SK-N-SH (cell line): ENCODE data around the gene SLC2A9. TPM values are rescaled to one million over a fixed set of nuclear protein-coding genes. Genes with fewer than 3 reads are reported as not detected.

Source experiments
- CTCF ChIA-PET: fragments of 300-600, 350-600 bp; formaldehyde crosslinking; extraction: SDS; loops from one replicate; lab custom pipeline; 2021; lab: Yijun Ruan, JAX
- POLR2A ChIA-PET: fragments of 350-600 bp; sonication (Branson Sonifier 250); formaldehyde crosslinking; extraction: SDS; loops from one replicate; lab custom pipeline; 2020; ENCODE audit warnings: antibody characterized with exemption, inconsistent platforms; lab: Yijun Ruan, JAX
- DNase-seq: peaks from one replicate; pipeline ENCODE4 v3.0.0; 2012
- H2AFZ ChIP-seq: fragments of 200-600 bp; sonication (generic); 2 replicates; pipeline ENCODE4 v1.8.1; 2016; ENCODE audit warnings: antibody characterized with exemption, mild to moderate bottlenecking, low read depth
- H3F3A ChIP-seq: fragments of 200-600 bp; sonication (generic); replicated peaks from 2 replicates; pipeline ENCODE3; 2016; ENCODE audit warnings: antibody characterized with exemption, mild to moderate bottlenecking; ENCODE audit not compliant: insufficient read depth
- H3K27ac ChIP-seq, 2 experiments: fragments of 200-500 bp in 1 of 2; fragments of 200-600 bp in 1 of 2; sonication (Bioruptor generic) in 1 of 2; sonication (generic), shearing (Covaris generic) in 1 of 2; 2 replicates each; pipeline versions ENCODE4 v1.5.1 to v1.6.1; 2014 to 2016; ENCODE audit warnings: low read depth in 2 of 2, inconsistent platforms in 1 of 2, low read length in 1 of 2, mild to moderate bottlenecking in 1 of 2, mixed read lengths in 1 of 2
- H3K27me3 ChIP-seq: fragments of 200-600 bp; sonication (generic), shearing (Covaris generic); 2 replicates; pipeline ENCODE4 v1.6.1; 2016; ENCODE audit warnings: mixed run types; ENCODE audit not compliant: insufficient read depth
- H3K36me3 ChIP-seq, 2 experiments: fragments of 200-500 bp in 1 of 2; fragments of 200-600 bp in 1 of 2; sonication (Bioruptor generic) in 1 of 2; sonication (generic) in 1 of 2; replicated peaks in 1 of 2; 2 replicates each; pipeline versions ENCODE3 to v1.5.1; 2014 to 2016; ENCODE audit warnings: low read length in 1 of 2, mild to moderate bottlenecking in 1 of 2; ENCODE audit not compliant: insufficient read depth in 2 of 2, control insufficient read depth in 1 of 2
- H3K4me1 ChIP-seq, 2 experiments: fragments of 200-500 bp in 1 of 2; fragments of 200-600 bp in 1 of 2; sonication (Bioruptor generic) in 1 of 2; sonication (generic), shearing (Covaris generic) in 1 of 2; 2 replicates each; pipeline versions ENCODE4 v1.5.1 to v1.6.1; 2014 to 2016; ENCODE audit warnings: low read depth in 1 of 2, low read length in 1 of 2, mixed run types in 1 of 2; ENCODE audit not compliant: insufficient read depth in 2 of 2, control insufficient read depth in 1 of 2
- H3K4me2 ChIP-seq: fragments of 200-600 bp; sonication (generic), shearing (Covaris generic); 2 replicates; pipeline ENCODE4 v1.6.1; 2017; ENCODE audit warnings: mixed run types
- H3K4me3 ChIP-seq, 2 experiments: fragments of 200-500 bp in 1 of 2; fragments of 200-600 bp in 1 of 2; sonication (Bioruptor generic) in 1 of 2; sonication (generic), shearing (Covaris generic) in 1 of 2; 2 replicates each; pipeline versions ENCODE4 v1.5.1 to v1.8.1; 2014 to 2016; ENCODE audit warnings: low read depth in 2 of 2, inconsistent platforms in 1 of 2, low read length in 1 of 2, mild to moderate bottlenecking in 1 of 2, mixed read lengths in 1 of 2, moderate library complexity in 1 of 2
- H3K79me2 ChIP-seq: fragments of 200-600 bp; sonication (generic); 2 replicates; pipeline ENCODE4 v1.8.1; 2017; ENCODE audit warnings: mild to moderate bottlenecking; ENCODE audit not compliant: insufficient read depth
- H3K9ac ChIP-seq: fragments of 200-600 bp; sonication (generic); 2 replicates; pipeline ENCODE4 v1.6.1; 2017; ENCODE audit warnings: mixed run types
- H3K9me2 ChIP-seq: fragments of 200-600 bp; sonication (generic); 2 replicates; pipeline ENCODE4 v1.6.1; 2017; ENCODE audit warnings: mixed run types
- H3K9me3 ChIP-seq: fragments of 200-600 bp; sonication (generic); 2 replicates; pipeline ENCODE4 v1.6.1; 2017; ENCODE audit warnings: mixed run types, mild to moderate bottlenecking, moderate library complexity
- H4K20me1 ChIP-seq: fragments of 200-600 bp; sonication (generic); 2 replicates; pipeline ENCODE4 v1.6.1; 2017; ENCODE audit warnings: mild to moderate bottlenecking, mixed run types; ENCODE audit not compliant: insufficient read depth
- CHD2 ChIP-seq: fragments of 150-350 bp; IDR thresholded peaks from 2 replicates; pipeline ENCODE4 v1.6.1; 2018; ENCODE audit warnings: low read length; ENCODE audit not compliant: partially characterized antibody
- ELF1 ChIP-seq: IDR thresholded peaks from 2 replicates; pipeline ENCODE4 v1.4.0; 2012
- EP300 ChIP-seq, 2 experiments: IDR thresholded peaks; 2 replicates each; pipeline versions ENCODE4 v1.4.0 to v1.6.1; 2012; ENCODE audit warnings: borderline replicate concordance in 1 of 2, low read depth in 1 of 2, low read length in 1 of 2
- EZH2phosphoT487 ChIP-seq: fragments of 200-600 bp; sonication (generic); IDR thresholded peaks from 2 replicates; pipeline ENCODE4 v1.6.1; 2017; ENCODE audit warnings: low read depth, mixed run types, mild to moderate bottlenecking, antibody characterized with exemption, moderate library complexity, borderline replicate concordance
- FOSL2 ChIP-seq: IDR thresholded peaks from 2 replicates; pipeline ENCODE4 v1.4.0; 2012; ENCODE audit warnings: low read depth, mild to moderate bottlenecking, moderate library complexity, borderline replicate concordance
- FOXJ3 ChIP-seq: sonication (generic); formaldehyde crosslinking; IDR thresholded peaks from 2 replicates; pipeline ENCODE4 v1.5.1; 2020; ENCODE audit warnings: mild to moderate bottlenecking, missing genetic modification reagents
- FOXM1 ChIP-seq: IDR thresholded peaks from 2 replicates; pipeline ENCODE4 v1.4.0; 2012; ENCODE audit warnings: low read depth, mild to moderate bottlenecking
- GABPA ChIP-seq: IDR thresholded peaks from 2 replicates; pipeline ENCODE4 v1.4.0; 2012; ENCODE audit warnings: low read depth, mild to moderate bottlenecking
- MEF2A ChIP-seq: IDR thresholded peaks from 2 replicates; pipeline ENCODE4 v1.4.0; 2012; ENCODE audit warnings: low read depth, borderline replicate concordance
- POLR2AphosphoS5 ChIP-seq: IDR thresholded peaks from 2 replicates; pipeline ENCODE4 v1.6.1; 2012; ENCODE audit warnings: low read depth, low read length
- RAD21 ChIP-seq: IDR thresholded peaks from 2 replicates; pipeline ENCODE4 v1.6.1; 2012; ENCODE audit warnings: mild to moderate bottlenecking, low read length
- RFX5 ChIP-seq: IDR thresholded peaks from 2 replicates; pipeline ENCODE4 v1.6.1; 2012; ENCODE audit warnings: mild to moderate bottlenecking, improper control_type of control experiment, low read length
- RXRA ChIP-seq: IDR thresholded peaks from 2 replicates; pipeline ENCODE4 v1.4.0; 2012; ENCODE audit warnings: low read depth, mild to moderate bottlenecking, borderline replicate concordance
- TAF1 ChIP-seq: IDR thresholded peaks from 2 replicates; pipeline ENCODE4 v1.6.1; 2012; ENCODE audit warnings: low read depth, mild to moderate bottlenecking, low read length, moderate library complexity, borderline replicate concordance
- TCF12 ChIP-seq: IDR thresholded peaks from 2 replicates; pipeline ENCODE4 v1.4.0; 2012
- TEAD4 ChIP-seq: IDR thresholded peaks from 2 replicates; pipeline ENCODE4 v1.4.0; 2012; ENCODE audit warnings: mild to moderate bottlenecking, borderline replicate concordance; ENCODE audit not compliant: insufficient read depth
- whole genome bisulfite sequencing: methylation state at CpG from one replicate; pipeline ENCODE4 v1.1.6; 2017; ENCODE audit warnings: low lambda C conversion rate; 5-methylcytosine and 5-hydroxymethylcytosine counted together
- polyA plus RNA-seq, 3 experiments: library from polyadenylated mRNA; depleted of rRNA; stranded (reverse); fragments of >200 nt; gene quantifications; 2 replicates each; pipeline ENCODE4 v1.2.3, GENCODE V29; 2012
- TF ChIP-seq, protein P1 (sequence below): IDR thresholded peaks from 2 replicates; pipeline ENCODE4 v1.4.0; 2012; ENCODE audit warnings: low read depth, borderline replicate concordance
- TF ChIP-seq, protein P2 (sequence below): IDR thresholded peaks from 2 replicates; pipeline ENCODE4 v1.4.0; 2012; ENCODE audit warnings: low read depth
- TF ChIP-seq, protein P3 (sequence below): IDR thresholded peaks from 2 replicates; pipeline ENCODE4 v1.6.1; 2012; ENCODE audit warnings: mild to moderate bottlenecking, low read depth, low read length, moderate library complexity
- TF ChIP-seq, protein P4 (sequence below): fragments of 150-350 bp; IDR thresholded peaks from 2 replicates; pipeline ENCODE4 v1.6.1; 2016; ENCODE audit warnings: mild to moderate bottlenecking, low read depth, low read length

SLC2A9 gene
- polyA plus RNA-seq, 1 of the 3 experiments (the other 2 are of a cell fraction), result not detected

DNA sequence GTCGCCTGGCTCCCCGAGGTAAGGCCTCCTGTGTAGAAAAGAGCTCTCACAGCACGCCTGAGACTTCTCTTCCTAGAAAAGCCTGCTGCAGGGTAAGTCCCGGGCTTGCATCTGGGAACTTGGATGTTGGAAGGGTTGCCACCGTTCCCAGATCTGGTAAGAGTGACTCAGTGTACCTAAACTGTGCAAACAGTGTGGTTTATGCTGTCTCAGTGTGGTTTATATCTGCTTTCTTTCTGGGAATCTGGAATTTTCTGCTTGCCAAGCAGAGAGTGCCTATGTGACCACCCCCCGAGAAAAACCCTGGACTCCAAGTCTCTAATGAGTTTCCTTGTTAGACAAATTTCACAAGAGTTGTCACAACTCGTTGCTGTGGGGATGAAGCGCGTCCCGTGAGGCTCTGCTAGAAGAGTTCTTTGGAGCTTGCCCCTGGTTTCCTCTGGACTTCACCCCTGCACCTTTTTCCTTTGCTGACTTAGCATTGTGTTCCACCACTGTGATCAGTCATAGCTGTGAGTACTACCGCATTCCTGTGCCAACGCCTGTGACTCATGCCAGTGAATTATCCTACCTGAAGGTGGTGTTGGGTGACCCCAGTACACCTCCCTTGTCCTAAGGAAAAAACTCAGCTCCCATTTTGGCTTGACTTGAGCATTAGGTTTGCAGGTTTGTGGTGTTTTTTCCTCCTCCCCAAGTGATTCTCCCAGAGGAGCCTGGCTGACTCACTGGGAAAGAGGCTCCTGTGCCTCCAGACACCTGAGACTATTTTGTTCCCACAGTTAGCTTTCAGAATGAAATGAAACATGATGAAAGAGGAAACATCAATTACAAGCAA is 14.5 kb downstream of the SLC2A9 start:
- Histone ChIP-seq H3K9me3 (no peaks in the 10 kb centered on the region), H3K4me3 (no peak overlapping the region), H3K27ac (peak overlapping the region in 1 of 2 experiments; percentile 96; a peak in 2 of 4 replicates), H3K4me1 (peaks cover 0 to 43% of the 10 kb centered on the region in 2 experiments; a peak in 2 of 4 replicates), H2AFZ (no peak overlapping the region), H3K36me3 (no peaks in the 10 kb centered on the region), H3K79me2 (no peaks in the 10 kb centered on the region), H3K4me2 (no peak overlapping the region), H3K9ac (no peak overlapping the region), H4K20me1 (no peaks in the 10 kb centered on the region), H3K9me2 (no peaks in the 10 kb centered on the region), H3F3A (no peaks in the 10 kb centered on the region), H3K27me3 (no peaks in the 10 kb centered on the region)
- ChIA-PET CTCF (interaction anchor here (1.2 to 12.7 kb wide), 4 partner anchors 11 to 244 kb away, joined by 3 to 205 read pairs (median 4); no protein-coding TSS in a partner anchor), POLR2A (no interaction called here)
- TF ChIP-seq RAD21, result no peak
- TF ChIP-seq MEF2A, result no peak
- TF ChIP-seq POLR2AphosphoS5, result no peak
- TF ChIP-seq TEAD4, result no peak
- TF ChIP-seq, protein P1, sequence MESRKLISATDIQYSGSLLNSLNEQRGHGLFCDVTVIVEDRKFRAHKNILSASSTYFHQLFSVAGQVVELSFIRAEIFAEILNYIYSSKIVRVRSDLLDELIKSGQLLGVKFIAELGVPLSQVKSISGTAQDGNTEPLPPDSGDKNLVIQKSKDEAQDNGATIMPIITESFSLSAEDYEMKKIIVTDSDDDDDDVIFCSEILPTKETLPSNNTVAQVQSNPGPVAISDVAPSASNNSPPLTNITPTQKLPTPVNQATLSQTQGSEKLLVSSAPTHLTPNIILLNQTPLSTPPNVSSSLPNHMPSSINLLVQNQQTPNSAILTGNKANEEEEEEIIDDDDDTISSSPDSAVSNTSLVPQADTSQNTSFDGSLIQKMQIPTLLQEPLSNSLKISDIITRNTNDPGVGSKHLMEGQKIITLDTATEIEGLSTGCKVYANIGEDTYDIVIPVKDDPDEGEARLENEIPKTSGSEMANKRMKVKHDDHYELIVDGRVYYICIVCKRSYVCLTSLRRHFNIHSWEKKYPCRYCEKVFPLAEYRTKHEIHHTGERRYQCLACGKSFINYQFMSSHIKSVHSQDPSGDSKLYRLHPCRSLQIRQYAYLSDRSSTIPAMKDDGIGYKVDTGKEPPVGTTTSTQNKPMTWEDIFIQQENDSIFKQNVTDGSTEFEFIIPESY, result no peak
- TF ChIP-seq, protein P2, sequence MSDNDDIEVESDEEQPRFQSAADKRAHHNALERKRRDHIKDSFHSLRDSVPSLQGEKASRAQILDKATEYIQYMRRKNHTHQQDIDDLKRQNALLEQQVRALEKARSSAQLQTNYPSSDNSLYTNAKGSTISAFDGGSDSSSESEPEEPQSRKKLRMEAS, result no peak
- TF ChIP-seq TCF12, result no peak
- no peak for TF ChIP-seq RXRA
- no peak for TF ChIP-seq ELF1
- TF ChIP-seq FOXJ3 (CRISPR knock-in tag), result no peak
- TF ChIP-seq CHD2, result no peak
- no peak for TF ChIP-seq EP300 (IDR thresholded peaks at IDR 0.05; ENCODE audit: borderline replicate concordance in 1 of 2, low read depth in 1 of 2, low read length in 1 of 2)
- TF ChIP-seq TAF1, result no peak
- WGBS, result 30% methylated on average over 9 of the region's 12 CpGs
- DNase-seq, result no peak

DNA sequence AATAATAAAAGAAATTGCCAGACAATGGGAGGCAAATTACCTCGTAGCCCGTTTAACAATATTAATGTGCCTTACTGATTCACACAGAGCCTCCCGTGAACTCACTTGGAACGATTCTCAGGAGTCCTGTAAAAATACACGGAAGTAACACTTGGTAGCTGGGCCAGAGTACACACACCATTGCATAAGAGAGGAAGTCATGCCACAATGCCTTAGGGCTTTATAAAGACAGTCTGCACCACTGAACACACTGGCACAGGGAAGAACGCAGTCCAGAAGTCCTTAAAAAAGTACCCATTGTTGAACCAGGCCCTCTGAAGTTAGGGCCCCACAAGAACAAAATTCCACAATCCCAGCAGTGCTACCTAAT is 15.1 kb downstream of the SLC2A9 start:
- Histone ChIP-seq H3K27me3 (no peaks in the 10 kb centered on the region), H3K4me2 (no peak overlapping the region), H3K4me1 (peaks cover 0 to 43% of the 10 kb centered on the region in 2 experiments; a peak in 2 of 4 replicates), H4K20me1 (no peaks in the 10 kb centered on the region), H3F3A (no peaks in the 10 kb centered on the region), H3K4me3 (no peak overlapping the region), H3K9me2 (no peaks in the 10 kb centered on the region), H3K9me3 (no peaks in the 10 kb centered on the region), H3K27ac (no peak overlapping the region; a peak in 1 of 4 replicates), H2AFZ (no peak overlapping the region), H3K9ac (no peak overlapping the region), H3K36me3 (no peaks in the 10 kb centered on the region), H3K79me2 (no peaks in the 10 kb centered on the region)
- ChIA-PET CTCF (interaction anchor here (1.8 kb wide), 1 partner anchor 107 kb away, joined by 4 read pairs; no protein-coding TSS in a partner anchor), POLR2A (no interaction called here)
- no peak for DNase-seq
- WGBS, result 8% methylated on average over 5 of the region's 6 CpGs
- TF ChIP-seq, protein P3, sequence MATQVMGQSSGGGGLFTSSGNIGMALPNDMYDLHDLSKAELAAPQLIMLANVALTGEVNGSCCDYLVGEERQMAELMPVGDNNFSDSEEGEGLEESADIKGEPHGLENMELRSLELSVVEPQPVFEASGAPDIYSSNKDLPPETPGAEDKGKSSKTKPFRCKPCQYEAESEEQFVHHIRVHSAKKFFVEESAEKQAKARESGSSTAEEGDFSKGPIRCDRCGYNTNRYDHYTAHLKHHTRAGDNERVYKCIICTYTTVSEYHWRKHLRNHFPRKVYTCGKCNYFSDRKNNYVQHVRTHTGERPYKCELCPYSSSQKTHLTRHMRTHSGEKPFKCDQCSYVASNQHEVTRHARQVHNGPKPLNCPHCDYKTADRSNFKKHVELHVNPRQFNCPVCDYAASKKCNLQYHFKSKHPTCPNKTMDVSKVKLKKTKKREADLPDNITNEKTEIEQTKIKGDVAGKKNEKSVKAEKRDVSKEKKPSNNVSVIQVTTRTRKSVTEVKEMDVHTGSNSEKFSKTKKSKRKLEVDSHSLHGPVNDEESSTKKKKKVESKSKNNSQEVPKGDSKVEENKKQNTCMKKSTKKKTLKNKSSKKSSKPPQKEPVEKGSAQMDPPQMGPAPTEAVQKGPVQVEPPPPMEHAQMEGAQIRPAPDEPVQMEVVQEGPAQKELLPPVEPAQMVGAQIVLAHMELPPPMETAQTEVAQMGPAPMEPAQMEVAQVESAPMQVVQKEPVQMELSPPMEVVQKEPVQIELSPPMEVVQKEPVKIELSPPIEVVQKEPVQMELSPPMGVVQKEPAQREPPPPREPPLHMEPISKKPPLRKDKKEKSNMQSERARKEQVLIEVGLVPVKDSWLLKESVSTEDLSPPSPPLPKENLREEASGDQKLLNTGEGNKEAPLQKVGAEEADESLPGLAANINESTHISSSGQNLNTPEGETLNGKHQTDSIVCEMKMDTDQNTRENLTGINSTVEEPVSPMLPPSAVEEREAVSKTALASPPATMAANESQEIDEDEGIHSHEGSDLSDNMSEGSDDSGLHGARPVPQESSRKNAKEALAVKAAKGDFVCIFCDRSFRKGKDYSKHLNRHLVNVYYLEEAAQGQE, result no peak
- TF ChIP-seq TCF12 (no peak), FOXM1 (no peak), TEAD4 (no peak), TAF1 (no peak), EZH2phosphoT487 (no peak), GABPA (no peak), RFX5 (no peak), FOSL2 (no peak), CHD2 (no peak)
- TF ChIP-seq, protein P4, sequence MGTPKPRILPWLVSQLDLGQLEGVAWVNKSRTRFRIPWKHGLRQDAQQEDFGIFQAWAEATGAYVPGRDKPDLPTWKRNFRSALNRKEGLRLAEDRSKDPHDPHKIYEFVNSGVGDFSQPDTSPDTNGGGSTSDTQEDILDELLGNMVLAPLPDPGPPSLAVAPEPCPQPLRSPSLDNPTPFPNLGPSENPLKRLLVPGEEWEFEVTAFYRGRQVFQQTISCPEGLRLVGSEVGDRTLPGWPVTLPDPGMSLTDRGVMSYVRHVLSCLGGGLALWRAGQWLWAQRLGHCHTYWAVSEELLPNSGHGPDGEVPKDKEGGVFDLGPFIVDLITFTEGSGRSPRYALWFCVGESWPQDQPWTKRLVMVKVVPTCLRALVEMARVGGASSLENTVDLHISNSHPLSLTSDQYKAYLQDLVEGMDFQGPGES, result no peak
